Right cardiac atrium (tissue), 5 donors: ENCODE measurements around the gene SVIL. TPM values are rescaled to one million over a fixed set of nuclear protein-coding genes. Genes with fewer than 3 reads are reported as not detected.
A peak's percentile ranks its signal among the peaks of the same experiment; 100 is the strongest.
"Not testable (repeated sequence)": the region's sequence is repeated elsewhere in the genome, so short reads cannot be mapped to it uniquely, and the experiment has no call there.

Source experiments
- ATAC-seq, 2 donors: fragments of 200-7000 bp; cut with Tn5 transposase; one replicate each; pipeline versions ENCODE4 v1.8.0 to v1.9.1; 2020; ENCODE audit warnings: moderate library complexity in 2 of 2, mild to moderate bottlenecking in 1 of 2
- DNase-seq, 3 donors: peaks; one replicate each; pipeline ENCODE4 v3.0.0-alpha.2; 2020
- H3K27ac ChIP-seq: one replicate; pipeline ENCODE4 v1.5.1; 2013; ENCODE audit warnings: mild to moderate bottlenecking, low read length, control low read depth, moderate library complexity
- H3K27me3 ChIP-seq: one replicate; pipeline ENCODE4 v1.6.1; 2013; ENCODE audit not compliant: control insufficient read depth, insufficient read depth
- H3K4me1 ChIP-seq: one replicate; pipeline ENCODE4 v1.6.1; 2013; ENCODE audit warnings: low read length; ENCODE audit not compliant: control insufficient read depth, insufficient read depth
- H3K4me3 ChIP-seq: one replicate; pipeline ENCODE4 v1.5.1; 2013; ENCODE audit warnings: low read length, control low read depth
- H3K9me3 ChIP-seq: one replicate; pipeline ENCODE4 v1.6.1; 2013; ENCODE audit warnings: low read length; ENCODE audit not compliant: control insufficient read depth
- WGBS: extraction: QIAGEN DNeasy Blood & Tissue Kit; methylation state at CpG from one replicate; pipeline ENCODE4 v1.1.7; 2013; 5-methylcytosine and 5-hydroxymethylcytosine counted together
- intact Hi-C, 4 donors: fragments of 100-400 bp; cut with DNase I; formaldehyde crosslinking; loops; one replicate each; pipeline versions ENCODE4 v1.11.0 to v1.14.0; 2022 to 2023
- polyA plus RNA-seq: library from polyadenylated mRNA; stranded (reverse); fragments of 200-250 nt; gene quantifications from one replicate; pipeline ENCODE4 v1.2.3, GENCODE V29; 2013
- total RNA-seq, 4 donors: library from RNA; stranded (reverse); fragmentation: NEBNext Ultra II Directional; extraction: Animal tissue kit (Norgen Biotek cat#: 25700); gene quantifications; one replicate each; pipeline ENCODE4 v1.2.1, GENCODE V29; 2021
- donor health status: healthy with polysubstance abuse.
- donor health status: DM: no; HTN: yes; CAD: no.
- donor health status: DM: no; HTN: no; CAD: no.
- donor health status: DM: no; HTN: yes; CAD: no; lungs with severe emphysema.
- donor health status: DM: yes; HTN: yes; CAD: no.

Gene SVIL
- total and polyA plus RNA-seq, 5 donors = 106 to 374 (median 265) TPM

- DNase-seq (no peak), ATAC-seq (no peak)
- H3K27me3 ChIP-seq = no peaks in the 10 kb centered on the region
- no peaks in the 10 kb centered on the region for H3K9me3 ChIP-seq
- H3K27ac ChIP-seq = no peak overlapping the region
- intact Hi-C loops = loop anchor here in 2 of 4 donors (5.0 to 10.0 kb wide), 3 partner anchors 37 to 101 kb away; no protein-coding TSS in a partner anchor
- peaks cover 5% of the 10 kb centered on the region for H3K4me1 ChIP-seq
- 48% methylated on average over 2 of the region's 2 CpGs for WGBS
- H3K4me3 ChIP-seq = peak overlapping the region; percentile 87
Observed at GRCh38 chr10:29634105-29634504, 666 bp downstream of the SVIL start.

GRCh38 chr10:29631049-29631339, 3.8 kb downstream of the SVIL start:
- intact Hi-C loops = loop anchor here in 2 of 4 donors (5.0 to 10.0 kb wide), 3 partner anchors 34 to 104 kb away; no protein-coding TSS in a partner anchor
- Histone ChIP-seq H3K4me3 (peak overlapping the region; percentile 30), H3K27me3 (no peaks in the 10 kb centered on the region), H3K9me3 (no peaks in the 10 kb centered on the region), H3K4me1 (peaks cover 8% of the 10 kb centered on the region), H3K27ac (peak overlapping the region; percentile 37)
- DNase-seq (no peak), ATAC-seq (no peak)
- WGBS = 66% methylated on average over 4 of the region's 4 CpGs

- H3K4me1 ChIP-seq = peaks cover 5% of the 10 kb centered on the region
- H3K4me3 ChIP-seq = peak overlapping the region; percentile 30
- ATAC-seq = no peak
- H3K27ac ChIP-seq = peak overlapping the region; percentile 37
- DNase-seq = no peak
- no peaks in the 10 kb centered on the region for H3K9me3 ChIP-seq
- 66% methylated on average over 11 of the region's 11 CpGs for WGBS
- intact Hi-C loops = loop anchor here in 2 of 4 donors (5.0 to 10.0 kb wide), 3 partner anchors 33 to 104 kb away; no protein-coding TSS in a partner anchor
- H3K27me3 ChIP-seq = no peaks in the 10 kb centered on the region
Observed at GRCh38 chr10:29630205-29631048, 4.3 kb downstream of the SVIL start.

GRCh38 chr10:29628912-29629526, 5.8 kb downstream of the SVIL start:
- Histone ChIP-seq H3K9me3 (no peaks in the 10 kb centered on the region), H3K4me1 (peaks cover 5% of the 10 kb centered on the region), H3K27me3 (no peaks in the 10 kb centered on the region), H3K4me3 (peak overlapping the region; percentile 27), H3K27ac (peak overlapping the region; percentile 31)
- DNase-seq (no peak), ATAC-seq (no peak)
- intact Hi-C loops = no loop called here
- 75% methylated on average over 12 of the region's 12 CpGs for WGBS

GRCh38 chr10:29628311-29628710, 6.5 kb downstream of the SVIL start:
- Histone ChIP-seq H3K27me3 (no peaks in the 10 kb centered on the region), H3K4me3 (peak overlapping the region; percentile 27), H3K4me1 (peaks cover 5% of the 10 kb centered on the region), H3K27ac (no peak overlapping the region), H3K9me3 (no peaks in the 10 kb centered on the region)
- 59% methylated on average over 5 of the region's 5 CpGs for WGBS
- ATAC-seq (no peak), DNase-seq (no peak)
- intact Hi-C loops = no loop called here

GRCh38 chr10:29627201-29628132, 7.3 kb downstream of the SVIL start:
- no peak for ATAC-seq
- Histone ChIP-seq H3K27me3 (no peaks in the 10 kb centered on the region), H3K27ac (no peak overlapping the region), H3K9me3 (no peaks in the 10 kb centered on the region), H3K4me1 (peaks cover 5% of the 10 kb centered on the region), H3K4me3 (peak overlapping the region; percentile 37)
- intact Hi-C loops = no loop called here
- no peak for DNase-seq
- WGBS = 60% methylated on average over 7 of the region's 7 CpGs

GRCh38 chr10:29624357-29624756, 10.4 kb downstream of the SVIL start:
- 81% methylated on average over 6 of the region's 6 CpGs for WGBS
- H3K4me3 ChIP-seq = not testable (repeated sequence)

GRCh38 chr10:29623797-29624196, 11.0 kb downstream of the SVIL start:
- no peak overlapping the region for H3K27ac ChIP-seq
- H3K4me1 ChIP-seq = peaks cover 7% of the 10 kb centered on the region
- 87% methylated on average over 4 of the region's 4 CpGs for WGBS
- H3K9me3 ChIP-seq = no peaks in the 10 kb centered on the region
- H3K27me3 ChIP-seq = no peaks in the 10 kb centered on the region
- intact Hi-C loops = no loop called here
- DNase-seq = no peak
- no peak for ATAC-seq
- H3K4me3 ChIP-seq = no peak overlapping the region

More at GRCh38 chr10:29624357-29624756, 10.4 kb downstream of the SVIL start:
- H3K9me3 ChIP-seq, H3K27me3 ChIP-seq, H3K27ac ChIP-seq, intact Hi-C loops, DNase-seq, ATAC-seq, H3K4me1 ChIP-seq: not testable (repeated sequence)

GRCh38 chr10:29622382-29622922, 12.3 kb downstream of the SVIL start:
- intact Hi-C loops = no loop called here
- Histone ChIP-seq H3K4me3 (no peak overlapping the region), H3K27ac (no peak overlapping the region), H3K9me3 (no peaks in the 10 kb centered on the region), H3K27me3 (no peaks in the 10 kb centered on the region), H3K4me1 (peaks cover 11% of the 10 kb centered on the region)
- no peak for ATAC-seq
- no peak for DNase-seq
- WGBS = 66% methylated on average over 14 of the region's 14 CpGs

GRCh38 chr10:29621161-29621560, 13.6 kb downstream of the SVIL start:
- whole genome bisulfite sequencing = 48% methylated on average over 7 of the region's 7 CpGs
- H3K27me3 ChIP-seq = no peaks in the 10 kb centered on the region
- peak in 1 of 3 donors; percentile 35 for DNase-seq
- H3K4me3 ChIP-seq = no peak overlapping the region
- intact Hi-C loops = no loop called here
- peak; percentile 32 to 46 for ATAC-seq
- H3K9me3 ChIP-seq = no peaks in the 10 kb centered on the region
- H3K4me1 ChIP-seq = peaks cover 8% of the 10 kb centered on the region
- no peak overlapping the region for H3K27ac ChIP-seq
